ENCODE measurements around the gene COPS4. TPM values are rescaled to one million over a fixed set of nuclear protein-coding genes. Genes with fewer than 3 reads are reported as not detected.

The COPS4 gene
- total RNA-seq, 1 experiment from 2014 or later: 28.6 TPM

- ChIA-PET CTCF (no interaction called here), POLR2A (no interaction called here), RAD21 (ENCODE audit: low non-redundant PET in 1 of 2, low total read pairs in 2 of 2, uncharacterized antibody in 2 of 2, unreplicated experiment in 2 of 2) (no interaction called here)
- H3K27ac ChIP-seq (ENCODE audit: low read depth, low read length): no peak within 1 kb of the TSS
- intact Hi-C loops (cut with micrococcal nuclease): no loop called here
- H4K20me1 ChIP-seq (ENCODE audit: insufficient read depth): no peaks in the 10 kb centered on the region
- no peaks in the 10 kb centered on the region for H3K27me3 ChIP-seq (ENCODE audit: insufficient read depth, low read length)
- H3K4me1 ChIP-seq (ENCODE audit: control insufficient read depth in 1 of 2, insufficient read depth in 2 of 2, low read length in 2 of 2): peaks cover 7 to 21% of the 10 kb centered on the region in 2 experiments; a peak in 3 of 4 replicates
- H3K79me2 ChIP-seq (ENCODE audit: insufficient read depth, low read length): no peaks in the 10 kb centered on the region
- H2AFZ ChIP-seq (ENCODE audit: low read depth, low read length, poor library complexity, severe bottlenecking): peak within 1 kb of the TSS; percentile 53
- DNase-seq (ENCODE audit: low read depth, low spot score): no peak
- no peak for ATAC-seq
- peak within 1 kb of the TSS; percentile 1; the same call in 1 of the 2 replicates for H3K4me2 ChIP-seq (ENCODE audit: low read length)
- H3K9ac ChIP-seq (ENCODE audit: low read length): no peak within 1 kb of the TSS
- BruUV-seq (replicated peaks): no TSS peak
- no peaks in the 10 kb centered on the region for H3K9me3 ChIP-seq (ENCODE audit: control insufficient read depth in 1 of 2, insufficient read depth in 1 of 2, low read depth in 1 of 2, low read length in 2 of 2)
- TF ChIP-seq EGR1 (IDR thresholded peaks at IDR 0.05; ENCODE audit: low read depth): no peak
- TF ChIP-seq SP1 (IDR thresholded peaks at IDR 0.05; ENCODE audit: low read depth): no peak
- TF ChIP-seq CEBPB (IDR thresholded peaks at IDR 0.05; ENCODE audit: low read depth): no peak
- TF ChIP-seq MAX (IDR thresholded peaks at IDR 0.05): no peak
- no peak for TF ChIP-seq ZFX (IDR thresholded peaks at IDR 0.05)
- TF ChIP-seq EZH2 (IDR thresholded peaks at IDR 0.05): no peak
- TF ChIP-seq CTCF (IDR thresholded peaks at IDR 0.05 in 2 of 3, conservative IDR thresholded peaks at IDR 0.05 in 1 of 3; ENCODE audit: borderline replicate concordance in 1 of 3, insufficient read depth in 1 of 3, low read depth in 2 of 3, low read length in 2 of 3): no peak
- no peak for TF ChIP-seq ZNF274 (IDR thresholded peaks at IDR 0.05; ENCODE audit: low read depth, low read length)
- TF ChIP-seq JUND (IDR thresholded peaks at IDR 0.05): no peak
- no peak for TF ChIP-seq TCF7L2 (IDR thresholded peaks at IDR 0.05; ENCODE audit: borderline replicate concordance, extremely low read depth, insufficient read depth, insufficient read length)
- no peak for TF ChIP-seq RAD21 (IDR thresholded peaks at IDR 0.05; ENCODE audit: low read depth)
- TF ChIP-seq EZH2phosphoT487 (IDR thresholded peaks at IDR 0.05; ENCODE audit: borderline replicate concordance): no peak
- H3K36me3 ChIP-seq (ENCODE audit: control insufficient read depth in 1 of 2, insufficient read depth in 2 of 2, low read length in 2 of 2): no peaks in the 10 kb centered on the region
- H3K9me2 ChIP-seq (ENCODE audit: insufficient read depth): no peaks in the 10 kb centered on the region
- no peak within 1 kb of the TSS for H3K4me3 ChIP-seq (replicated peaks in 1 of 2; ENCODE audit: low read depth in 1 of 2, low read length in 2 of 2)
Measured at GRCh38 chr4:83114576-83114975, 79.6 kb downstream of the COPS4 start, which contains the start of gene PLAC8. Gene PLAC8, minus strand, starts transcription at chr4:83114729. Its CDS starts 6,808 bp downstream, at chr4:83107921.
